Mammary epithelial cell (primary cell): ENCODE results near the gene AP4E1.

Source experiments
- CTCF ChIP-seq, 2 donors: IDR thresholded peaks in 1 of 2; conservative IDR thresholded peaks in 1 of 2; 2 replicates each; pipeline ENCODE4 v1.5.1; 2011 to 2012; ENCODE audit warnings: inconsistent platforms in 2 of 2, low read length in 2 of 2, mild to moderate bottlenecking in 2 of 2, control low read depth in 1 of 2, low read depth in 1 of 2; ENCODE audit not compliant: insufficient read depth in 1 of 2; ENCODE audit errors: extremely low read depth in 1 of 2
- EZH2 ChIP-seq: IDR thresholded peaks from 2 replicates; pipeline ENCODE4 v1.6.1; 2012; ENCODE audit warnings: low read length, inconsistent platforms, borderline replicate concordance

- TF ChIP-seq EZH2 (no peak), CTCF (conservative IDR thresholded peaks at IDR 0.05 in 1 of 2, IDR thresholded peaks at IDR 0.05 in 1 of 2; ENCODE audit: extremely low read depth in 1 of 2, insufficient read depth in 1 of 2, low read depth in 1 of 2, low read length in 2 of 2) (no peak)
Observed at GRCh38 chr15:50909010-50909317, 481 bp downstream of the AP4E1 start.
